Stimulated activated CD8-positive, alpha-beta memory T cell treated with anti-CD3 and anti-CD28 coated beads, Interleukin-4, amount 100 ng/mL, for 4 hours (primary cell): Measurements from ENCODE around the gene ANKRD13C.

Experiments used
- DNase-seq, 2 donors: peaks; one replicate each; pipeline ENCODE4 v3.0.0-alpha.2; 2020; ENCODE audit warnings: low read depth in 2 of 2, low spot score in 1 of 2

ANKRD13C gene

DNA sequence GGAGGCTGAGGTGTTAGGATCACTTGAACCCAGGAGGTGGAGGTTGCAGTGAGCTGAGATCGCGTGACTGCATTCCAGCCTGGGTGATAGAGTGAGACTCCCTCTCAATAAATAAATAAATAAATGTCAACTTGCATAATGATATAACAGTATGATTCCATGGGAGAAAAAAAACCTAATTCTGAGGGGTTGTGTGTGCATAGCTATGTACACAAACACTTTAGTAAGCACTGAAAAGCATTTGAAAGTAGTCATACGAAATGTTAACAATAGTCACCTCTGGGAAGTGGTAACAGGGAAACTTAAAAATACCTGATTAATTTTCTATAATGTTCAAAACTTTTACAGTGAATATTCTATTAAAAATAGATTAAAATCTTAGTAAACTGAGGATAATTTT is 43.2 kb downstream of the ANKRD13C start:
- DNase-seq = no peak

DNA sequence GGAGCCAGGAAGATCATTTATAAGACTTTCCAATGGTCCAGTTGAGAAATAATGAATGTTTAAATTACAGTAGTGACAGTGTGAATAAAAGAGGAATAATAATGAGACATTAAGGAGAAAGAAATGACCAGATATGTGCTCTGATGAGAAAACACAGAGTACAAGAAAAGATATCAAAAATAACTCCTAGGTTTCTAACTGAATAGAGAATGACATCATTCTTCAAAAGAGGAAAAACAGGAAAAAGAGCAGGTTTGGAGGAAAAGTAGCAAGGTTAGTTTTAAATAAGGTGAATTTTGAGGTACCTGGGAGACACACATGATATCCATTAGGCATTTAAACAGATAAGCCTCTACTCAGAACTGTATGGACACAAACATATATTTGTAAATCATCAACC is 55.0 kb downstream of the ANKRD13C start:
- DNase-seq = no peak

GRCh38 chr1:70295749-70296148 is 58.8 kb downstream of the ANKRD13C start:
- no peak for DNase-seq

GRCh38 chr1:70293186-70293843 is 61.2 kb downstream of the ANKRD13C start:
- no peak for DNase-seq

GRCh38 chr1:70290218-70290617 is 64.3 kb downstream of the ANKRD13C start:
- DNase-seq = no peak

- no peak for DNase-seq
Measured at GRCh38 chr1:70288166-70288565, 66.4 kb downstream of the ANKRD13C start.

GRCh38 chr1:70286453-70286852 is 68.1 kb downstream of the ANKRD13C start:
- no peak for DNase-seq

GRCh38 chr1:70284366-70284765 is 70.2 kb downstream of the ANKRD13C start:
- no peak for DNase-seq

DNA sequence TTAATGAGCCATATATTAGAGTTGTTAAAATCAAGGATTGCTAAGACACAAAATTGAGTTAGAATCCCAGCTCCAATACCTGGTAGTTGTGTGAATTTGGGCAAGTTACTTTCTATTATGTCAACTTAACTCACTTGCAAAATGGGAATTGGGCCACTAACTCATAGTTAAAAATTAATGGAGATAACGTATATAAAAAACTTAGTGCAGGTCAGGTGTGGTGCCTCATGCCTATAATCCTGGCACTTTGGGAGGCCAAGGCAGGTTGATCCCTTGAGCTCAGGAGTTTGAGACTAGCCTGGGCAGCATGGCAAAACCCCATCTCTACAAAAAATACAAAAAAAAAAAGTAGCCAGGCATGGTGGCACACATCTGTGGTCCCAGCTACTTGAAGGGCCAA is 75.8 kb downstream of the ANKRD13C start:
- no peak for DNase-seq

GRCh38 chr1:70277875-70278274 is 76.6 kb downstream of the ANKRD13C start:
- DNase-seq = no peak

GRCh38 chr1:70265946-70266345 is 88.6 kb downstream of the ANKRD13C start:
- no peak for DNase-seq

GRCh38 chr1:70264839-70265238 is 89.7 kb downstream of the ANKRD13C start:
- DNase-seq = no peak

GRCh38 chr1:70256664-70257063 is 97.9 kb downstream of the ANKRD13C start:
- DNase-seq = no peak

DNA sequence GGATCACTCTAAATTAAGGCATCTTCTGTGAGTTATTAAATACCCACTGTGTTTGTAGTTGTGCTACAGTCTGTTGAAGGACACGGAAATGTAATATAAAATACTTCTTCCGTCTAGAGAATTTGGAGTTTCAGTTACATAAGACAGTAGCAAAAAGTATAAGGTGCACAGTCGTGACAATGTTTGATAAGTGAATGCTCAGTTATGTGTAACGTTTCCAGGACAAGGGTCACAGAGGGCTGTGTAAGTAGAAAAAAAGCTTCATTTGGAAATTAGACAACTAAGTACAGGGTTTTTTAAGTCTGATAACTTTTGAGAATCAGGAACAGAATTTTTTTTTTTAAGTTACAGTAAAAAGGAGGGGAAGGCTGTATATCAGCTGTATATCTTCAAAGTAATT is 105.8 kb downstream of the ANKRD13C start:
- no peak for DNase-seq

GRCh38 chr1:70247768-70248167 is 106.8 kb downstream of the ANKRD13C start:
- DNase-seq = no peak

DNA sequence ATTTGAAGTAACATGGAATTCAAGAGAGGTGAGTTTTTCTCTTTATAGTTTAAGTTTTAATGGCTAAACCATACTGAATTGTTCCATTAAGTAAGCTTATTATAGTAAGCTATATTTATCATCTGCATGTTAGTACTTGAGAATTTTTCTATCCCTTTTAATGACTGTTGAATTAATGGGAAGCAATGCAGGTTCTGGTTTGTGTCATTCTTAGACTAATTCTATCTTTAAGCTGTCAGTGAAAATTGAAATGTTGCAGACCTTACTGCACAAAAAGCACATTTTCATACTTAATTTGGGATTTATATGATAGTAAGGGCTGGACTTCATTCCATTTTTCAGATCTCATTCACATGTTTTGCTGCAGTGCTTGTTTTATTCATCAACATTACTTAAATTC is 107.4 kb downstream of the ANKRD13C start:
- DNase-seq = no peak

GRCh38 chr1:70239940-70240339 is 114.6 kb downstream of the ANKRD13C start:
- DNase-seq = no peak

DNA sequence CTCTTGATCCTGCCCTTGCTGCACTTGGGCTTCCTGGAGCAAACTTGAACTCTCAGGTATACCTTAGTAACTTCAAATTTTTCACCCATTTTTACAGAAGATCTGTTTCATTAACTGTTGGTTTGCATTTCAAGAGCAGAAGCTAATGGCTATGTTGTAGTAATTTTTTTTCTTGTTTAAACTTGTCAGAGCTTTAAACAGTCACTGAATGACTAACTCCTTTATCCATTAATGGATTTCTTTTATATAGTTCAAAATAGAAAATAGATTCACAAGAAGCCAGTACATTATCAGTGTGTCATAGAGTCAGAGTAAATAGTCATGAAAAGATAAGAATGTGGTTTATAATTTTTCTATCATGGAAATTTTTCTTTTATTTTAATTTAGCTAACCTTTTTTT is 119.8 kb downstream of the ANKRD13C start:
- DNase-seq = no peak

- DNase-seq = no peak
Measured at GRCh38 chr1:70231475-70231874, 123.0 kb downstream of the ANKRD13C start.

DNA sequence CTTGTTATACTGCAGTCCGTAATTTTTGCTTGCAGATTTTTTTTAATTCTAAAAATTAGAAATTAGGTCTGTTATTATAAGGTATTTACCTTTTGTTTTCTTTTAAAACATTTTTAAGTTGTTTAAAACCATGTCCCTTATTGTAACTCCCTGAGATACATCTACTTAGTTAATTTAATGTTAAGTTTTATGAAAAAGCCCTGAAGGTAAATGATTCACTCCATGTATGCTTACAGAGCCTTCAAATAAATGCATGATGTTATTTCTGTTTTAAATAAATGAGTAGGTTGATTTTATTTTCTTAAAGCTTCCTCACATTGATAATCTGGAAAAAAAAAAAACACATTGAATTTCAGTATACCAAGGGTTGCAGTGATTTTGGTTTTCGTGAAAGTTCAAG is 125.9 kb downstream of the ANKRD13C start:
- DNase-seq = no peak

- DNase-seq = no peak
Measured at GRCh38 chr1:70227439-70227838, 127.1 kb downstream of the ANKRD13C start.

DNA sequence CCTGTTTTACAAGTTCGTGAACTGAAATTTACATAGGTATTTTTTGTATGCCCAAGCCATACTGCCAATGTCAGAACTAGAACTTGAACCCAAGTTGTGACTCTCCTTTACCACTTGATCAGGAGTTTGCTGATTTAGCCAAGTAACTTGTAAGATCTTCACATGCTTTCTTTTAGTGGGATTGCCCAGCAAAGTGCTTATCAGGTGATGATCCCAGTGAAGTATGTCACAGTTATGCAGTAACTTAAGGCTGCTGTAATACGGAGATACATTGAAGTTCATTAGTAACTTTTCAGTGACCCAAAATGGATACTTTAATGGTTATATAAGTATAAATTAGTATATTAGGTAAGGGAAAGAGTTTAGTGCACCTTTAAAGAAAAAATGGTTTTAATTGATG is 129.6 kb downstream of the ANKRD13C start:
- DNase-seq = no peak

- no peak for DNase-seq
Measured at GRCh38 chr1:70222716-70223235, 131.7 kb downstream of the ANKRD13C start.
